H1 (cell line): ENCODE data around the gene GULP1. TPM values are rescaled to one million over a fixed set of nuclear protein-coding genes. Genes with fewer than 3 reads are reported as not detected.

Source experiments
- CTCF ChIA-PET: fragments of 300-600 bp; sonication (Branson Sonifier 250); formaldehyde crosslinking; loops from one replicate; lab custom pipeline; 2021; ENCODE audit not compliant: partially characterized antibody; lab: Charles Lee
- POLR2A ChIA-PET: fragments of 300-600 bp; sonication (Branson Sonifier 250); formaldehyde crosslinking; loops from one replicate; lab custom pipeline; 2021; ENCODE audit warnings: inconsistent platforms; ENCODE audit not compliant: partially characterized antibody; lab: Charles Lee
- DNase-seq, 2 experiments: peaks; one replicate each; pipeline versions ENCODE4 v3.0.0 to v3.0.0-alpha.2; 2010 to 2022; ENCODE audit warnings: low spot score in 2 of 2, low read depth in 1 of 2, mixed read lengths in 1 of 2
- FAIRE-seq: peaks from 2 replicates; lab custom pipeline; 2011; peaks lifted over from hg19 to GRCh38; lab: Jason Lieb, UNC
- H2AFZ ChIP-seq: 2 replicates; pipeline ENCODE4 v1.8.1; 2012; ENCODE audit warnings: low read length, inconsistent platforms
- H2AK5ac ChIP-seq: 2 replicates; pipeline ENCODE4 v1.6.1; 2013; ENCODE audit warnings: low read depth, low read length
- H2BK120ac ChIP-seq: replicated peaks from 2 replicates; pipeline ENCODE3; 2013; ENCODE audit warnings: low read depth, low read length, inconsistent platforms
- H2BK12ac ChIP-seq: 2 replicates; pipeline ENCODE4 v1.6.1; 2013; ENCODE audit warnings: low read depth, low read length
- H2BK15ac ChIP-seq: 2 replicates; pipeline ENCODE4 v1.6.1; 2013; ENCODE audit warnings: low read length
- H2BK20ac ChIP-seq: 2 replicates; pipeline ENCODE4 v1.6.1; 2013; ENCODE audit warnings: low read length
- H2BK5ac ChIP-seq: 2 replicates; pipeline ENCODE4 v1.6.1; 2013; ENCODE audit warnings: low read depth, low read length
- H3K14ac ChIP-seq: 2 replicates; pipeline ENCODE4 v1.6.1; 2013; ENCODE audit warnings: inconsistent platforms; ENCODE audit not compliant: insufficient read length
- H3K18ac ChIP-seq: 2 replicates; pipeline ENCODE4 v1.6.1; 2013; ENCODE audit warnings: low read length; ENCODE audit errors: extremely low read depth
- H3K23ac ChIP-seq: 2 replicates; pipeline ENCODE4 v1.6.1; 2013; ENCODE audit warnings: inconsistent platforms; ENCODE audit not compliant: insufficient read length
- H3K23me2 ChIP-seq: 2 replicates; pipeline ENCODE4 v1.6.1; 2013; ENCODE audit warnings: low read depth, low read length
- H3K27ac ChIP-seq: 2 replicates; pipeline ENCODE4 v1.6.1; 2011; ENCODE audit warnings: low read depth, low read length, inconsistent platforms
- H3K27me3 ChIP-seq, 4 experiments: replicated peaks in 1 of 4; 1 replicate in 1 of 4; 2 replicates in 3 of 4; pipeline versions ENCODE4 v1.6.1 to v1.8.1; 2011 to 2013; ENCODE audit warnings: low read length in 3 of 4, mild to moderate bottlenecking in 3 of 4, inconsistent platforms in 2 of 4, mixed read lengths in 2 of 4, moderate library complexity in 1 of 4; ENCODE audit not compliant: control insufficient read depth in 3 of 4, insufficient read depth in 3 of 4; ENCODE audit errors: extremely low read depth in 1 of 4
- H3K36me3 ChIP-seq, 4 experiments: 2 replicates each; pipeline versions ENCODE4 v1.6.1 to v1.8.1; 2011 to 2013; ENCODE audit warnings: mild to moderate bottlenecking in 4 of 4, low read length in 3 of 4, moderate library complexity in 2 of 4, control low read depth in 1 of 4, inconsistent platforms in 1 of 4; ENCODE audit not compliant: insufficient read depth in 4 of 4, control insufficient read depth in 2 of 4
- H3K4ac ChIP-seq: replicated peaks from 2 replicates; pipeline ENCODE3; 2013; ENCODE audit warnings: low read length, low read depth, mixed read lengths, inconsistent platforms; ENCODE audit not compliant: insufficient read length
- H3K4me1 ChIP-seq, 4 experiments: replicated peaks in 1 of 4; 1 replicate in 1 of 4; 2 replicates in 3 of 4; pipeline versions ENCODE4 v1.6.1 to v1.8.1; 2011 to 2013; ENCODE audit warnings: low read length in 3 of 4, inconsistent platforms in 2 of 4, mixed read lengths in 1 of 4; ENCODE audit not compliant: insufficient read depth in 4 of 4, control insufficient read depth in 3 of 4
- H3K4me2 ChIP-seq, 2 experiments: 2 replicates each; pipeline versions ENCODE4 v1.6.1 to v1.8.1; 2011 to 2013; ENCODE audit warnings: low read depth in 2 of 2, low read length in 2 of 2, control low read depth in 1 of 2, inconsistent platforms in 1 of 2, mild to moderate bottlenecking in 1 of 2; ENCODE audit not compliant: insufficient read depth in 1 of 2
- H3K4me3 ChIP-seq, 4 experiments: fragments of 200-600, 300-600 bp in 1 of 4; sonication (generic), shearing (Covaris generic), sonication (Bioruptor Twin) in 1 of 4; 2 replicates each; pipeline versions ENCODE4 v1.5.1 to v1.8.1; 2011 to 2016; ENCODE audit warnings: low read length in 4 of 4, low read depth in 3 of 4, control low read depth in 2 of 4, inconsistent platforms in 2 of 4, mild to moderate bottlenecking in 2 of 4, mixed read lengths in 1 of 4, moderate library complexity in 1 of 4; ENCODE audit not compliant: insufficient read depth in 2 of 4; ENCODE audit errors: extremely low read depth in 1 of 4
- H3K56ac ChIP-seq: replicated peaks from 2 replicates; pipeline ENCODE3; 2013; ENCODE audit warnings: low read depth, mild to moderate bottlenecking, mixed read lengths, low read length, inconsistent platforms; ENCODE audit not compliant: insufficient read length
- H3K79me1 ChIP-seq: 2 replicates; pipeline ENCODE4 v1.6.1; 2013; ENCODE audit warnings: low read depth, low read length, control low read depth
- H3K79me2 ChIP-seq, 2 experiments: 2 replicates each; pipeline versions ENCODE4 v1.6.1 to v1.8.1; 2012 to 2013; ENCODE audit warnings: low read length in 2 of 2, mild to moderate bottlenecking in 2 of 2, inconsistent platforms in 1 of 2; ENCODE audit not compliant: insufficient read depth in 2 of 2, control insufficient read depth in 1 of 2
- H3K9ac ChIP-seq, 4 experiments: replicated peaks in 1 of 4; 1 replicate in 1 of 4; 2 replicates in 3 of 4; pipeline versions ENCODE4 v1.6.1 to v1.8.1; 2011 to 2013; ENCODE audit warnings: low read depth in 3 of 4, low read length in 3 of 4, control low read depth in 2 of 4, mild to moderate bottlenecking in 2 of 4, moderate library complexity in 2 of 4, inconsistent platforms in 1 of 4; ENCODE audit errors: extremely low read depth in 1 of 4
- H3K9me3 ChIP-seq, 2 experiments: 2 replicates each; pipeline versions ENCODE4 v1.6.1 to v1.8.1; 2012 to 2013; ENCODE audit warnings: mild to moderate bottlenecking in 2 of 2, moderate library complexity in 2 of 2, control low read depth in 1 of 2, inconsistent platforms in 1 of 2, low read depth in 1 of 2, low read length in 1 of 2, mixed read lengths in 1 of 2; ENCODE audit not compliant: insufficient read depth in 2 of 2
- H4K20me1 ChIP-seq, 2 experiments: replicated peaks in 1 of 2; 2 replicates each; pipeline versions ENCODE3 to v1.8.1; 2011 to 2013; ENCODE audit warnings: inconsistent platforms in 2 of 2, low read length in 2 of 2, mild to moderate bottlenecking in 1 of 2; ENCODE audit not compliant: insufficient read depth in 2 of 2, control insufficient read depth in 1 of 2
- H4K5ac ChIP-seq: 2 replicates; pipeline ENCODE4 v1.6.1; 2013; ENCODE audit warnings: low read length, low read depth, mixed read lengths, inconsistent platforms; ENCODE audit not compliant: insufficient read length
- H4K8ac ChIP-seq: 2 replicates; pipeline ENCODE4 v1.8.0; 2013; ENCODE audit warnings: mild to moderate bottlenecking, moderate library complexity, low read length, inconsistent platforms; ENCODE audit not compliant: insufficient read depth; ENCODE audit errors: extremely low read depth
- H4K91ac ChIP-seq: replicated peaks from 2 replicates; pipeline ENCODE3; 2013; ENCODE audit warnings: low read length, mixed read lengths, inconsistent platforms; ENCODE audit not compliant: insufficient read length
- ASH2L ChIP-seq: fragments of 200-600, 300-600 bp; sonication (generic); IDR thresholded peaks from one replicate; pipeline ENCODE4 v1.7.1; 2017; ENCODE audit warnings: low read length
- BRCA1 ChIP-seq: IDR thresholded peaks from 2 replicates; pipeline ENCODE4 v1.6.1; 2012; ENCODE audit warnings: low read depth, low read length, improper control_type of control experiment
- CBX8 ChIP-seq: fragments of 300-800, 300-1000 bp; sonication (generic); IDR thresholded peaks from 2 replicates; pipeline ENCODE4 v1.7.1; 2016; ENCODE audit warnings: low read depth, low read length, borderline replicate concordance
- CHD2 ChIP-seq: IDR thresholded peaks from 2 replicates; pipeline ENCODE4 v1.6.1; 2012; ENCODE audit warnings: low read length, improper control_type of control experiment
- CTBP2 ChIP-seq: IDR thresholded peaks from 2 replicates; pipeline ENCODE4 v1.7.0; 2011; ENCODE audit warnings: borderline replicate concordance, mild to moderate bottlenecking, moderate library complexity, mixed read lengths, low read length; ENCODE audit not compliant: insufficient read depth, insufficient read length
- EZH2 ChIP-seq: fragments of 200-600 bp; sonication (generic); IDR thresholded peaks from 2 replicates; pipeline ENCODE4 v1.7.1; 2012; ENCODE audit warnings: low read depth, mild to moderate bottlenecking, moderate library complexity, low read length, inconsistent platforms; ENCODE audit not compliant: severe bottlenecking
- KDM1A ChIP-seq: fragments of 200-600, 300-600 bp; sonication (generic); IDR thresholded peaks from 2 replicates; pipeline ENCODE4 v1.7.1; 2016; ENCODE audit warnings: mild to moderate bottlenecking, low read length, borderline replicate concordance
- KDM5A ChIP-seq: fragments of 200-600 bp; IDR thresholded peaks from 2 replicates; pipeline ENCODE4 v1.7.1; 2012; ENCODE audit warnings: mild to moderate bottlenecking, low read length, inconsistent platforms, mixed read lengths
- POLR2AphosphoS5 ChIP-seq: IDR thresholded peaks from 2 replicates; pipeline ENCODE4 v1.6.1; 2011; ENCODE audit warnings: low read depth, low read length
- WGBS, 2 experiments: shearing (Covaris generic) in 1 of 2; methylation state at CpG; one replicate each; pipeline versions ENCODE4 v1.1.6 to v1.1.7; 2013 to 2015; ENCODE audit warnings: low lambda C conversion rate in 2 of 2, mixed read lengths in 2 of 2, inconsistent platforms in 1 of 2, low coverage in 1 of 2, missing lambda C conversion rate in 1 of 2; ENCODE audit not compliant: insufficient replicate concordance in 2 of 2, insufficient coverage in 1 of 2, insufficient read length in 1 of 2; ENCODE audit errors: extremely low coverage in 1 of 2, missing lambda C conversion rate in 1 of 2; 5-methylcytosine and 5-hydroxymethylcytosine counted together
- polyA plus RNA-seq, 7 experiments: library from polyadenylated mRNA; depleted of rRNA in 3 of 7; stranded (reverse) in 5 of 7; unstranded in 2 of 7; fragments of >200 nt in 5 of 7; fragments of 200-250 nt in 2 of 7; gene quantifications; 1 replicate in 5 of 7; 2 replicates in 1 of 7; 4 replicates in 1 of 7; pipeline versions ENCODE4 v1.2.1 to v1.2.3, GENCODE V29; 2011 to 2013; ENCODE audit warnings: missing spikeins in 2 of 7, mixed read lengths in 2 of 7
- total RNA-seq: library from RNA; stranded (reverse); fragmentation: NEBNext Ultra II Directional; extraction: Animal tissue kit (Norgen Biotek cat#: 25700); gene quantifications from 2 replicates; pipeline ENCODE4 v1.2.1, GENCODE V29; 2021
- TF ChIP-seq, protein P1 (sequence below): IDR thresholded peaks from 2 replicates; pipeline ENCODE4 v1.6.1; 2011; ENCODE audit warnings: low read length, improper control_type of control experiment
- TF ChIP-seq, protein P2 (sequence below), 3 experiments: IDR thresholded peaks; 1 replicate in 2 of 3; 2 replicates in 1 of 3; pipeline versions ENCODE4 v1.5.1 to v1.6.1; 2011; ENCODE audit warnings: low read length in 3 of 3, mild to moderate bottlenecking in 3 of 3, inconsistent platforms in 2 of 3, low read depth in 1 of 3, moderate library complexity in 1 of 3; ENCODE audit not compliant: insufficient read depth in 1 of 3; ENCODE audit errors: control extremely low read depth in 1 of 3

GULP1 gene
- total and polyA plus RNA-seq, 2 of the 8 experiments (the other 6 are each of a cell fraction or from before 2014, with no cell fraction given) = 69.7 to 139 TPM

- H3K18ac ChIP-seq = no peak overlapping the region
- no peak for TF ChIP-seq KDM5A
- TF ChIP-seq ASH2L = no peak
- TF ChIP-seq POLR2AphosphoS5 = no peak
- no peak for TF ChIP-seq CHD2
- TF ChIP-seq, protein P1, sequence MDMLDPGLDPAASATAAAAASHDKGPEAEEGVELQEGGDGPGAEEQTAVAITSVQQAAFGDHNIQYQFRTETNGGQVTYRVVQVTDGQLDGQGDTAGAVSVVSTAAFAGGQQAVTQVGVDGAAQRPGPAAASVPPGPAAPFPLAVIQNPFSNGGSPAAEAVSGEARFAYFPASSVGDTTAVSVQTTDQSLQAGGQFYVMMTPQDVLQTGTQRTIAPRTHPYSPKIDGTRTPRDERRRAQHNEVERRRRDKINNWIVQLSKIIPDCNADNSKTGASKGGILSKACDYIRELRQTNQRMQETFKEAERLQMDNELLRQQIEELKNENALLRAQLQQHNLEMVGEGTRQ = no peak
- no peak for TF ChIP-seq BRCA1
- TF ChIP-seq CTBP2 = no peak
- TF ChIP-seq EZH2 = no peak
- no peak for TF ChIP-seq KDM1A
- no peak for TF ChIP-seq CBX8
- TF ChIP-seq, protein P2, sequence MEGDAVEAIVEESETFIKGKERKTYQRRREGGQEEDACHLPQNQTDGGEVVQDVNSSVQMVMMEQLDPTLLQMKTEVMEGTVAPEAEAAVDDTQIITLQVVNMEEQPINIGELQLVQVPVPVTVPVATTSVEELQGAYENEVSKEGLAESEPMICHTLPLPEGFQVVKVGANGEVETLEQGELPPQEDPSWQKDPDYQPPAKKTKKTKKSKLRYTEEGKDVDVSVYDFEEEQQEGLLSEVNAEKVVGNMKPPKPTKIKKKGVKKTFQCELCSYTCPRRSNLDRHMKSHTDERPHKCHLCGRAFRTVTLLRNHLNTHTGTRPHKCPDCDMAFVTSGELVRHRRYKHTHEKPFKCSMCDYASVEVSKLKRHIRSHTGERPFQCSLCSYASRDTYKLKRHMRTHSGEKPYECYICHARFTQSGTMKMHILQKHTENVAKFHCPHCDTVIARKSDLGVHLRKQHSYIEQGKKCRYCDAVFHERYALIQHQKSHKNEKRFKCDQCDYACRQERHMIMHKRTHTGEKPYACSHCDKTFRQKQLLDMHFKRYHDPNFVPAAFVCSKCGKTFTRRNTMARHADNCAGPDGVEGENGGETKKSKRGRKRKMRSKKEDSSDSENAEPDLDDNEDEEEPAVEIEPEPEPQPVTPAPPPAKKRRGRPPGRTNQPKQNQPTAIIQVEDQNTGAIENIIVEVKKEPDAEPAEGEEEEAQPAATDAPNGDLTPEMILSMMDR (IDR thresholded peaks at IDR 0.05; ENCODE audit: control extremely low read depth in 1 of 3, insufficient read depth in 1 of 3, low read depth in 1 of 3, low read length in 3 of 3) = no peak
Measured at GRCh38 chr2:188577231-188577630, 285.6 kb downstream of the GULP1 start.

More at GRCh38 chr2:188577231-188577630, 285.6 kb downstream of the GULP1 start:
- Histone ChIP-seq H3K23me2 (no peaks in the 10 kb centered on the region), H2BK120ac (no peak overlapping the region), H2BK15ac (no peak overlapping the region), H3K9me3 (no peaks in the 10 kb centered on the region), H3K56ac (no peak overlapping the region), H2BK5ac (no peak overlapping the region), H3K23ac (no peak overlapping the region), H3K79me2 (no peaks in the 10 kb centered on the region), H3K4me3 (no peak overlapping the region), H2AFZ (no peak overlapping the region), H3K4ac (no peak overlapping the region), H4K5ac (no peak overlapping the region), H3K4me1 (no peaks in the 10 kb centered on the region), H3K27ac (no peak overlapping the region), H3K36me3 (peaks cover 0 to 10% (median 0%) of the 10 kb centered on the region in 4 experiments; a peak in 2 of 8 replicates), H3K79me1 (no peaks in the 10 kb centered on the region), H2AK5ac (no peak overlapping the region), H3K27me3 (peaks cover 0 to 2% (median 0%) of the 10 kb centered on the region in 4 experiments; a peak in 1 of 7 replicates), H3K9ac (no peak overlapping the region), H2BK12ac (no peak overlapping the region), H4K8ac (no peak overlapping the region), H3K4me2 (no peak overlapping the region), H4K20me1 (no peaks in the 10 kb centered on the region), H3K14ac (no peak overlapping the region), H2BK20ac (no peak overlapping the region), H4K91ac (no peak overlapping the region)
- CTCF ChIA-PET = no interaction called here
- DNase-seq (no peak), FAIRE-seq (no peak)
- 83% methylated on average over 2 of the region's 2 CpGs; no CpG with 5 or more reads in 1 of the 2 experiments for WGBS, 2 experiments
- POLR2A ChIA-PET = no interaction called here
